Occipital lobe (tissue), 2 donors: ENCODE measurements around the gene CCDC66. TPM values are rescaled to one million over a fixed set of nuclear protein-coding genes. Genes with fewer than 3 reads are reported as not detected.

Experiments
- DNase-seq: peaks from one replicate; lab custom pipeline; 2025; lab: John Stamatoyannopoulos, UW
- total RNA-seq: library from RNA; depleted of rRNA; stranded (reverse); fragments of >200 nt; gene quantifications from one replicate; pipeline ENCODE4 v1.2.3, GENCODE V29; 2014

Gene CCDC66
- total RNA-seq, 1 donor from 2014 or later, result 86.7 TPM

DNA sequence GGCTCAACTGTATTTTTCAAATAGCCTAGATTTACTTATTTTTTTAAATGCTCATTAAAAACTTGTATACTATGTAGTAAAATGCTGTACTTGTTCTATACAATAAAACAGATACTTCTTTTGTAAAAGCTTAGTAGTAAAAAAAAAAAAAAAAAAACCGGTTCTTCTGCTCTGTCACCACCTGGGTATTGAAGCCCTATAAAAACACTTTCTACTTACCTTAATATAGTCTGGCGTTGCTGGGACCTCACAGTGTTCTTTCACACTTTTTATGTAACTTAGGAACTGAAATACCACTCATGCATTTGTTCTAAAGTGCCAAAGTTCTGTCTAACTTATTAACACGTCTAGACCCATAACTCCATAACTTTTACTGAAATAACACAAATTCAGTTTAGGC, 64.7 kb downstream of the CCDC66 start:
- DNase-seq, result no peak

DNA sequence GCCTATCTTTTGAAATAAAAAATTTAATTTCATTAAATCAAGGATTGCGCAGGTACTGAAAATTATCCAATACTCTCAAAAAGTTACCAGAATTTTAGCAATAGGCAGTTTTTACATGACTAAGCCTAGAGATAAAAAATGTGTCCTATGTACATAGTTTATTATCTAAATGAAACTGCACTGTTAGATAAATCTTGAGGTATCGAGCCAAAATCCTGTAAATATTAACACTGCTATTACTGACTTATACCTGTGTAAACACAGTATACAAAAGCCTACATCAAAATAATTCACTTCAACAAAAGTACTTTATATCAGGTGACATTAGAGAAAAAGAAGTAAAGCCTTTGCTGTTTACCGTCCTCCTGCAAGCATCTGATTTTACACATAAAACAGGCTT, 65.4 kb downstream of the CCDC66 start:
- no peak for DNase-seq

DNA sequence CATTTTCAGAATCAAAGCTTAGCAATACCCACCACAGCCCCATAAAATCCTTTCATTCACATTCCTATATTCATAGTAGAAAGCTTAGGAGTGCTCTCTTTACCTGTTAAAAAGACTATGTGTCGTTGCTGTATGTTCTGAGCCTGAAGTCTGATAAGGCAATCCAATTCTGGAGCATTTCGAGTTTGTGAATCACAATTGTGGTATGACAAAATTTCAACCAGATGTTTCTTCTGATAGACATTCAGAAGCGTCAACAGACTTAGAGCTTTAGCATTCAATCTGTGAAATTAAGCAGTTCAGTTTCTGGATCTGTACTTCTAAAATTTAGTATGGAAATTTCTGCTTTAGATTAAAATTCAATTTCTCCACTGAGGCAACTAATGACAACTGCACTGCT, 67.8 kb downstream of the CCDC66 start:
- DNase-seq, result no peak

DNA sequence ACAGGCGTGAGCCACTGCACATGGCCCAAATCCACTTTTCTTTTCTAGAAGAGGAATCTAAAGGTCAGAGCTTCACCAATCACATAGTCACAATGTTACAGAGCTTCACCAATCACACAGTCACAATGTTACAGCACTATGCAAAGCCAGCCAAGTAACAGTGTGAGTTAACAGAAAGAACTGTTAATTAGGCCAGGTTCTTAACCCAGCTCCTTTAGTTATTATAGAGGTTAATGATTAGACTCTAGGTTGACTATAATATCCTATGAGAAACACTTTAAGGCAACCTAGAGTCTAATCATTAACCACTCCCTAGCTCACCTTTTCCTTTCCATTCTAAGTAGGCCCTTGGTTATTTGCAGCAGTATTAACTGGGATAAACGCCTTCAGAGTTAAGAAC, 72.1 kb downstream of the CCDC66 start:
- DNase-seq, result no peak

DNA sequence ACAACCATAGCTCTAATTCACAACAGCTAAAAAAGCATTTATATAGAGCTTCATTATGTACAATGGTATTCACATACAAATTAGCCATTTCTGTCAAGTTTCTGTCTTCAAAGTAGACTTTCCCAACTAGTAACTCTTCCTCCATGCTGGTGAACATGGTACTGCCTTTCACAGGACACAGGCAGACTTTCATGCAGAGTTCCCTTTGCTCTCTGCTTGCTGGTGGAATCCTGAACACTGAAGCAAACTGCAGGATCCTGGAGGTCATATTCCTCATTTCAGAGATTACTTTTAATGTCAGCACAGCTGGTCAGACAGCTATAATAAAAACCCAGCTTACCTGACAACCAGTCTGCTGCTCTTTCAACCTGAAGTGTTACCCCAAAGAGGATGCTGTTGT, 72.5 kb downstream of the CCDC66 start:
- DNase-seq, result no peak

DNA sequence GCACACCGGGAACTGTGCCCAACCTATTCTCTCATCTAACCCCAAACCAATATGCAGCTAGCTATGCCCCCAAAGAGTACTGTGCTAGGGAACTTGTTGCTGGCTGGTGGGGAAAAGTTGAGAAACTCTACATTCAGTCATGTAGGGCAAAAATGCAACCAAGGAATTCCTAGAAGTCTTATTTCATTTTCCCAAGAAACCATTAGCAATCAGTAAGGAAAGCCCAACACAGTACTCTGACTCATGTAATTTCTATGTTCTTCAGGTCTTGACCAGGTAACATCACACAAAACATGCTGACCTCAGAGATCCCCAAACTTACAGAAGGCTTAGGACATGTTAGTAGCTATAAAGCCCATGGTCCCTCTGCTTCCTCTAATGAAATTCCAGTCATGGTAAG, 74.0 kb downstream of the CCDC66 start:
- no peak for DNase-seq

DNA sequence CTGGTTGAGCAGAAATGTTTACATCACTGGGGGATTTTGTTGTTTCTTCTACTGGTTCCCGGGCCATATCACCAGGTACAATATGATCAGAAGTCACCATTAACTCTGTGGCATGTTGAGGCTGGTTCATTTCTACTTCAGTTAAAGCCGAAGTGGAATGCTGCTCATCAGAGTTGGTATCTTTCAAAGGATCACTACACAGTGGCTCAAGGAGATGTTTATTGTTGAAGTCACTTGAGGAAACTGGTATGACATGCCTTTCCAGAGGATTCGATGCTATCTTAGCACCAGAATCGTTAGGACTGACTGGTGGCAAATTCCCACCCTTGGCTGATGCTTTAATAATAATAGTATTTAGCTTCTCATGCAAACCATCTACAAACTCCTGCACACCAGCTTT, 76.2 kb downstream of the CCDC66 start:
- no peak for DNase-seq

DNA sequence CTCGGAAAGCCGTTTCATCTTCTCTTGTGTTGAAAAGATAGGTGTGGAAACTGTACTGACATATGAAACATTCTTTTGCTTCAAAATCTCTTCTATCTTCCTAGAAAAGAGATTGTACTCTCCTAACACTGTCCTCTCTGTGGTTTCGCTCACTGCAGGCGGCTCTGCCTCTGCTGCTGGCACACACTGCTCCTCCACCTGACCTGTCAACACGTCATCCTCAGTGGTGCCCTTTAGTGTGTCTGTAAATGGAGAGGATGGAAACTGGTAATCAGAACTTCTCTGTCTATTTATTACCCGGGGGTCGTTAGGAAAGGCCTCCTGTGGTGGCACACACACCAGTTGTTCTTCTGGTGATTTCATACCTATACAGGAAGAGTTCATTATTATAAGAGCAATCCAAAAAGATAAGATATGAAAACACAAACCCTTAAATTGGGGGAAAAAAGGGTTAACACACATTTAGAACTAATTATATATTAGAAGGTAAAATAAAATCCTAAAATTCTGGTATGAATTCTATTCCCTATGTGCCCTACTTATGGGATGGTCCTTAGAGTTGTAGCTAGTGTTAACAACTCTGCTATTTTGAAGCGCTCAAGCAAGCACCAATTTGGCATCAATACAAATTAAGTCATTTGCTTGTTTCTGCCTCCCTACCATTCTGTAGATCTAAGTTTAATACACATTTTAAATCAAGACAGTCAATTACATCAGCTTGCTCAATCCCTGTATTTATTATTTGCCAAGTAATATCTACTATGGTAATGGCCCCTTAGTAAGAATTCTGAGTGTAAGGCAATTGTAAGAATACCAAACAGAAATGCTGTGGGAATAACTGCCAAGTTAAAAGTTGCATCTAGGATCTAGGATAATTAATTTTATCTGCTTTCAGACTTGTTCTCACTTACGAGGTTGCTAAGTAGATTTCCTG, 76.9 kb downstream of the CCDC66 start:
- no peak for DNase-seq

DNA sequence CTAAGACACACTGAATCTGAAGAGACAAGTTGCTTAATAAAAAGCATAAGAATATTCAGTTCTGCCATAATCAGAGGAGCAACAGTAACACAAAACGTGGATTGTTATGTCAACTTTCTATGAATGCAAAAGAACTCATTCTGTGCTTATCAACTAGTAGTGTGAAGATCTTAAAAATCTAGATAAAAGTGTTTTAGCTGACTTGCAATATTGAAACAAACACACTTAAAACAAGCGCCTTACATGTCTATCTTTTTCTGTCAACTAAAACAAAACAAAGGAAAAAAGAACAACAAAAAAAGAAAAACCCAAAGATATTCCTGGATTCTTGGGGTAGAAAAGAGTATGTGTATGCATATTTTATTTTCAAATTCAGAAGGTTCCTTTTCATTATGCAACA, 88.4 kb downstream of the CCDC66 start:
- no peak for DNase-seq

DNA sequence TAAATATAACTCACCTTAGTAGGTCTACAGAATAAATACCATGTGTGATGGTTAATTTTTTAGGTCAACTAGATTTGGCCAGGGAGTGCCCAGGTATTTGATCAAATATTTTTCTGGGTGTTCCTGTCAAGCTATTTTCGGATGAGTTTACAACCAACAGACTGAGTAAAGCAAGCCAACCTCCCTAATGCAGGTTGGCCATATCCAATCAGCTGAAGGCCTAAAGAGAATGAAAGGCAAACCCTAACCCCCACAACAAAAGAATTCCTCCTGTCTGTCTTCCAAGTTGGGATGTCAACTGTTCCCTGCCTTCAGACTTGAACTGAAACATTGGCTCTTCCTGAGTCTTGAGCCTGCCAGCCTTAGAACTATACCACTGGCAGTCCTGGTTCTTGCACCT, 97.5 kb downstream of the CCDC66 start:
- no peak for DNase-seq

DNA sequence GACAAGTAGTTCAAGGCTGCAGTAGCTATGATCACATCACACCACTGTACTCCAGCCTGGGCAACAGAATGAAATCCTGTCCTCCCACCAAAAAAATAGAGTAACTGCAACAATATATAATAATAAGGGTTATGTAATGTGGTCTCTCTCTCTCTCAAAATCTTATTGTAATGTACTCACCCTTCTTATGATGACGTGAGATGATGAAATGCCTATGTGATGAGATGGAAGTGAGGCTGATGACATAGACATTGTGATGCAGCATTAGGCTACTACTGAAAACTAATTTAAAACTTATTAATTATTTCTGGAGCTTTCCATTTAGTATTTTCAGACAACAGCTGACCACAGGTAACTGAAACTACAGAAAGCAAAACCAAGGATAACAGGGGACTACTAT, 98.7 kb downstream of the CCDC66 start:
- DNase-seq, result no peak

DNA sequence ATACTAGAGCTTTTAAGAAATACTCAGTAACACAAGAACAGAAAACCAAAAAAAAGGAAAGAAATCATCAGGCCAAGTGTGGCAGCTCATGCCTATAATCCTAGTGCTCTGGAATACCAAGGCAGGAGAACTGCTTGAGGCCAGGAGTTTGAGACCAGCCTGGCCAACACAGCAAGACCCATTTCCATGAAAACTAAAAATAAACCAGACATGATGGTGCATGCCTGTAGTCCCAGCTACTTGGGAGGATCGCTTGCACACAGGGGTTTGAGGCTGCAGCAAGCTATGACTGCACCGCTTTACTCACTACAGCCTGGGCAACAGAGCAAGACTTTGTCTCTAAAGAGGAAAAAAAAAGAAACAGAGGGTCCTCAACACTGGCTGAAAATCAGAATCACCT, 107.8 kb downstream of the CCDC66 start:
- DNase-seq, result no peak

DNA sequence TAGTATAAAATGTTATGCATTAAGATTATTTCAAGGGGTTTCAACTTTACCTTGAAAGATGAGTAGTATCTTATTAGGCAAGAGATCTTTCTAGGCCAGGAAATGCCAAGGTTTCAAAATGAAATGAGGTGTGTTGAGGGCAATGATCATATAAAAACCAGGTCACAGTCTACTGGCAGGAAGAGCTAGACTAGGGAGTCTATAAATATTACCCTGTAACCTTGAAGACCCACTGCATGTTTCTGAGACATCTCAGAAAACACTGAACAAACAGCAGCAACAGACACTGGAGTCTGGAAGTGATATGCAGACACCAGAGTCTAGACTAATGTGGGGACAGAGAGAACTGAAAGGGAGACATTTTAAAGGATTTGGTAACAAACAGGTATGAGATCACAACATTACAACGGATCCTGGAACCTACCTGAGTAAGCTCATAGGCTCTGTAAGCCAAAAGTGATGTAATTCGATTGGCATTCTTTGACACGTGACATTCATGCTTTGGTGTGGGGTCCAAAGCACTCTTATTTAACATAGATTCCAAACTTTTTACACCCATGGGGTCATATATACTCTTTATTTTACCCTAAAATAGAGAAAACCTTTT, 111.1 kb downstream of the CCDC66 start:
- DNase-seq, result no peak

Other genes starting within 250 kb of the CCDC66 start
- 59.7 TPM for gene ERC2, start 88.7 kb upstream of the CCDC66 start, total RNA-seq
- 213 TPM for gene TASOR, start 126.1 kb downstream of the CCDC66 start, total RNA-seq
- gene ARHGEF3, start 244.8 kb downstream of the CCDC66 start, total RNA-seq, result 26.4 TPM